PC-3 (cell line): Measurements from ENCODE around the gene LTC4S. TPM values are rescaled to one million over a fixed set of nuclear protein-coding genes. Genes with fewer than 3 reads are reported as not detected.

Source experiments
- ATAC-seq: fragments of 200-7000 bp; cut with Tn5 transposase; 2 replicates; pipeline ENCODE4 v1.9.1; 2020; ENCODE audit warnings: mild to moderate bottlenecking, moderate library complexity
- BruUV-seq: library from RNA; stranded (reverse); fragments of 400-500 nt; replicated peaks from 2 replicates; lab custom pipeline; 2021; lab: Mats Ljungman, UMichigan
- CTCF ChIA-PET: fragments of 300-600 bp; sonication (Branson Sonifier 250); formaldehyde crosslinking; loops from one replicate; lab custom pipeline; 2022; ENCODE audit warnings: antibody characterized with exemption; lab: Charles Lee
- POLR2A ChIA-PET: fragments of 300-600 bp; sonication (Branson Sonifier 250); formaldehyde crosslinking; loops from one replicate; lab custom pipeline; 2022; ENCODE audit warnings: antibody characterized with exemption; ENCODE audit not compliant: unreplicated experiment; lab: Charles Lee
- DNase-seq: peaks from one replicate; pipeline ENCODE4 v3.0.0-alpha.2; 2015
- H2AFZ ChIP-seq: fragments of 300-600 bp; sonication (generic); 2 replicates; pipeline ENCODE4 v1.6.0; 2016; ENCODE audit warnings: antibody characterized with exemption, low read length
- H3F3A ChIP-seq: fragments of 300-600 bp; sonication (generic); one replicate; pipeline ENCODE4 v1.6.0; 2017; ENCODE audit warnings: antibody characterized with exemption, low read length, control low read depth, mild to moderate bottlenecking; ENCODE audit not compliant: unreplicated experiment
- H3K27ac ChIP-seq: fragments of 300-600 bp; sonication (generic); 2 replicates; pipeline ENCODE4 v1.5.1; 2016; ENCODE audit warnings: mild to moderate bottlenecking, low read length
- H3K27me3 ChIP-seq: fragments of 300-600 bp; sonication (generic); 2 replicates; pipeline ENCODE4 v1.6.1; 2016; ENCODE audit warnings: low read length, mixed read lengths
- H3K36me3 ChIP-seq: fragments of 300-600 bp; sonication (generic); 2 replicates; pipeline ENCODE4 v1.6.1; 2016; ENCODE audit warnings: low read depth, mixed run types, low read length, mixed read lengths
- H3K4me1 ChIP-seq: fragments of 300-600 bp; sonication (generic); 2 replicates; pipeline ENCODE4 v1.5.1; 2016; ENCODE audit warnings: low read length; ENCODE audit not compliant: insufficient read depth
- H3K4me2 ChIP-seq: fragments of 300-600 bp; sonication (generic); 2 replicates; pipeline ENCODE4 v1.6.0; 2016; ENCODE audit warnings: low read length
- H3K4me3 ChIP-seq: fragments of 300-600 bp; sonication (generic); 2 replicates; pipeline ENCODE4 v1.5.1; 2016; ENCODE audit warnings: mild to moderate bottlenecking, low read length, mixed read lengths
- H3K79me2 ChIP-seq: fragments of 300-600 bp; sonication (generic); 2 replicates; pipeline ENCODE4 v1.6.1; 2017; ENCODE audit warnings: low read length, mixed read lengths
- H3K9ac ChIP-seq: fragments of 300-600 bp; sonication (generic); 2 replicates; pipeline ENCODE4 v1.6.0; 2016; ENCODE audit warnings: mild to moderate bottlenecking, low read length
- H3K9me2 ChIP-seq: fragments of 300-600 bp; sonication (generic); replicated peaks from 2 replicates; pipeline ENCODE4 v1.6.1; 2016; ENCODE audit warnings: mixed run types, low read length, mixed read lengths
- H3K9me3 ChIP-seq: fragments of 300-600 bp; sonication (generic); 2 replicates; pipeline ENCODE4 v1.6.1; 2016; ENCODE audit warnings: low read length, mixed read lengths
- H4K20me1 ChIP-seq: fragments of 300-600 bp; sonication (generic); 2 replicates; pipeline ENCODE4 v1.6.1; 2016; ENCODE audit warnings: low read length, mixed read lengths
- CTCF ChIP-seq: fragments of 300-600 bp; sonication (generic); conservative IDR thresholded peaks from 2 replicates; pipeline ENCODE4 v1.5.1; 2017; ENCODE audit warnings: antibody characterized with exemption, low read depth, mild to moderate bottlenecking, low read length
- EZH2 ChIP-seq: fragments of 300-600 bp; sonication (generic); IDR thresholded peaks from one replicate; pipeline ENCODE4 v1.6.1; 2017; ENCODE audit warnings: antibody characterized with exemption, mild to moderate bottlenecking, low read length; ENCODE audit not compliant: unreplicated experiment
- EZH2phosphoT487 ChIP-seq: fragments of 300-600 bp; sonication (generic); IDR thresholded peaks from 2 replicates; pipeline ENCODE4 v1.6.1; 2018; ENCODE audit warnings: mild to moderate bottlenecking, antibody characterized with exemption, low read length, borderline replicate concordance
- intact Hi-C: fragments of 100-400 bp; cut with micrococcal nuclease; formaldehyde crosslinking; loops from 2 replicates; pipeline ENCODE4 v1.9.0; 2023
- total RNA-seq: library from RNA; depleted of rRNA; stranded (reverse); fragments of >200 nt; gene quantifications from 2 replicates; pipeline ENCODE4 v1.2.3, GENCODE V29; 2014

The LTC4S gene
- total RNA-seq, 1 experiment from 2014 or later, result 1.5 TPM

GRCh38 chr5:179805070-179805528 lies 11.3 kb downstream of the LTC4S start:
- Histone ChIP-seq H3K4me3 (peak overlapping the region; percentile 86), H4K20me1 (peaks cover 5% of the 10 kb centered on the region), H3K36me3 (no peaks in the 10 kb centered on the region), H3K79me2 (peaks cover 56% of the 10 kb centered on the region), H3F3A (no peaks in the 10 kb centered on the region), H3K9me3 (no peaks in the 10 kb centered on the region), H2AFZ (0 out of 2 replicates have a peak overlapping the region, but pooled peaks have one; percentile 18), H3K4me1 (peaks cover 31% of the 10 kb centered on the region), H3K4me2 (peak overlapping the region; percentile 97), H3K27ac (peak overlapping the region; percentile 30; the same call in 1 of the 2 replicates), H3K9me2 (no peaks in the 10 kb centered on the region), H3K9ac (peak overlapping the region; percentile 85), H3K27me3 (no peaks in the 10 kb centered on the region)
- no peak for TF ChIP-seq CTCF
- TF ChIP-seq EZH2phosphoT487, result no peak
- TF ChIP-seq EZH2, result no peak
- intact Hi-C loops, result loop anchor here (5.0 kb wide), 1 partner anchor 52 kb away; the partner anchor contains the start of gene MRNIP
- TSS peak; percentile 55 for BruUV-seq
- ATAC-seq (peak; percentile 3), DNase-seq (no peak)
- ChIA-PET CTCF (no interaction called here), POLR2A (no interaction called here)

- H3F3A ChIP-seq, result no peaks in the 10 kb centered on the region
- peak overlapping the region; percentile 30; the same call in 1 of the 2 replicates for H3K27ac ChIP-seq
- TF ChIP-seq EZH2 (no peak), CTCF (no peak), EZH2phosphoT487 (no peak)
- 0 out of 2 replicates have a peak overlapping the region, but pooled peaks have one; percentile 18 for H2AFZ ChIP-seq
- peak overlapping the region; percentile 86 for H3K4me3 ChIP-seq
- intact Hi-C loops, result loop anchor here (5.0 kb wide), 1 partner anchor 52 kb away; the partner anchor contains the start of gene MRNIP
- peak overlapping the region; percentile 85 for H3K9ac ChIP-seq
- peaks cover 31% of the 10 kb centered on the region for H3K4me1 ChIP-seq
- no peaks in the 10 kb centered on the region for H3K9me3 ChIP-seq
- POLR2A ChIA-PET, result no interaction called here
- peaks cover 56% of the 10 kb centered on the region for H3K79me2 ChIP-seq
- no peaks in the 10 kb centered on the region for H3K9me2 ChIP-seq
- peak overlapping the region; percentile 97 for H3K4me2 ChIP-seq
- peaks cover 5% of the 10 kb centered on the region for H4K20me1 ChIP-seq
- ATAC-seq, result peak; percentile 10
- BruUV-seq, result no TSS peak
- CTCF ChIA-PET, result interaction anchor here (0.6 kb wide), 1 partner anchor 99 kb away, joined by 4 read pairs; no protein-coding TSS in a partner anchor
- no peak for DNase-seq
- H3K36me3 ChIP-seq, result no peaks in the 10 kb centered on the region
- no peaks in the 10 kb centered on the region for H3K27me3 ChIP-seq
Measured at GRCh38 chr5:179805529-179806249, 11.9 kb downstream of the LTC4S start.
